SK-N-SH (cell line): ENCODE results near the gene WFDC2. TPM values are rescaled to one million over a fixed set of nuclear protein-coding genes. Genes with fewer than 3 reads are reported as not detected.

Experiments
- CTCF ChIA-PET: fragments of 300-600, 350-600 bp; formaldehyde crosslinking; extraction: SDS; loops from one replicate; lab custom pipeline; 2021; lab: Yijun Ruan, JAX
- POLR2A ChIA-PET: fragments of 350-600 bp; sonication (Branson Sonifier 250); formaldehyde crosslinking; extraction: SDS; loops from one replicate; lab custom pipeline; 2020; ENCODE audit warnings: antibody characterized with exemption, inconsistent platforms; lab: Yijun Ruan, JAX
- DNase-seq: peaks from one replicate; pipeline ENCODE4 v3.0.0; 2012
- H2AFZ ChIP-seq: fragments of 200-600 bp; sonication (generic); 2 replicates; pipeline ENCODE4 v1.8.1; 2016; ENCODE audit warnings: antibody characterized with exemption, mild to moderate bottlenecking, low read depth
- H3F3A ChIP-seq: fragments of 200-600 bp; sonication (generic); replicated peaks from 2 replicates; pipeline ENCODE3; 2016; ENCODE audit warnings: antibody characterized with exemption, mild to moderate bottlenecking; ENCODE audit not compliant: insufficient read depth
- H3K27ac ChIP-seq, 2 experiments: fragments of 200-500 bp in 1 of 2; fragments of 200-600 bp in 1 of 2; sonication (Bioruptor generic) in 1 of 2; sonication (generic), shearing (Covaris generic) in 1 of 2; 2 replicates each; pipeline versions ENCODE4 v1.5.1 to v1.6.1; 2014 to 2016; ENCODE audit warnings: low read depth in 2 of 2, inconsistent platforms in 1 of 2, low read length in 1 of 2, mild to moderate bottlenecking in 1 of 2, mixed read lengths in 1 of 2
- H3K27me3 ChIP-seq: fragments of 200-600 bp; sonication (generic), shearing (Covaris generic); 2 replicates; pipeline ENCODE4 v1.6.1; 2016; ENCODE audit warnings: mixed run types; ENCODE audit not compliant: insufficient read depth
- H3K36me3 ChIP-seq, 2 experiments: fragments of 200-500 bp in 1 of 2; fragments of 200-600 bp in 1 of 2; sonication (Bioruptor generic) in 1 of 2; sonication (generic) in 1 of 2; replicated peaks in 1 of 2; 2 replicates each; pipeline versions ENCODE3 to v1.5.1; 2014 to 2016; ENCODE audit warnings: low read length in 1 of 2, mild to moderate bottlenecking in 1 of 2; ENCODE audit not compliant: insufficient read depth in 2 of 2, control insufficient read depth in 1 of 2
- H3K4me1 ChIP-seq, 2 experiments: fragments of 200-500 bp in 1 of 2; fragments of 200-600 bp in 1 of 2; sonication (Bioruptor generic) in 1 of 2; sonication (generic), shearing (Covaris generic) in 1 of 2; 2 replicates each; pipeline versions ENCODE4 v1.5.1 to v1.6.1; 2014 to 2016; ENCODE audit warnings: low read depth in 1 of 2, low read length in 1 of 2, mixed run types in 1 of 2; ENCODE audit not compliant: insufficient read depth in 2 of 2, control insufficient read depth in 1 of 2
- H3K4me2 ChIP-seq: fragments of 200-600 bp; sonication (generic), shearing (Covaris generic); 2 replicates; pipeline ENCODE4 v1.6.1; 2017; ENCODE audit warnings: mixed run types
- H3K4me3 ChIP-seq, 2 experiments: fragments of 200-500 bp in 1 of 2; fragments of 200-600 bp in 1 of 2; sonication (Bioruptor generic) in 1 of 2; sonication (generic), shearing (Covaris generic) in 1 of 2; 2 replicates each; pipeline versions ENCODE4 v1.5.1 to v1.8.1; 2014 to 2016; ENCODE audit warnings: low read depth in 2 of 2, inconsistent platforms in 1 of 2, low read length in 1 of 2, mild to moderate bottlenecking in 1 of 2, mixed read lengths in 1 of 2, moderate library complexity in 1 of 2
- H3K79me2 ChIP-seq: fragments of 200-600 bp; sonication (generic); 2 replicates; pipeline ENCODE4 v1.8.1; 2017; ENCODE audit warnings: mild to moderate bottlenecking; ENCODE audit not compliant: insufficient read depth
- H3K9ac ChIP-seq: fragments of 200-600 bp; sonication (generic); 2 replicates; pipeline ENCODE4 v1.6.1; 2017; ENCODE audit warnings: mixed run types
- H3K9me2 ChIP-seq: fragments of 200-600 bp; sonication (generic); 2 replicates; pipeline ENCODE4 v1.6.1; 2017; ENCODE audit warnings: mixed run types
- H3K9me3 ChIP-seq: fragments of 200-600 bp; sonication (generic); 2 replicates; pipeline ENCODE4 v1.6.1; 2017; ENCODE audit warnings: mixed run types, mild to moderate bottlenecking, moderate library complexity
- H4K20me1 ChIP-seq: fragments of 200-600 bp; sonication (generic); 2 replicates; pipeline ENCODE4 v1.6.1; 2017; ENCODE audit warnings: mild to moderate bottlenecking, mixed run types; ENCODE audit not compliant: insufficient read depth
- EZH2phosphoT487 ChIP-seq: fragments of 200-600 bp; sonication (generic); IDR thresholded peaks from 2 replicates; pipeline ENCODE4 v1.6.1; 2017; ENCODE audit warnings: low read depth, mixed run types, mild to moderate bottlenecking, antibody characterized with exemption, moderate library complexity, borderline replicate concordance
- FOSL2 ChIP-seq: IDR thresholded peaks from 2 replicates; pipeline ENCODE4 v1.4.0; 2012; ENCODE audit warnings: low read depth, mild to moderate bottlenecking, moderate library complexity, borderline replicate concordance
- MEF2A ChIP-seq: IDR thresholded peaks from 2 replicates; pipeline ENCODE4 v1.4.0; 2012; ENCODE audit warnings: low read depth, borderline replicate concordance
- NFIC ChIP-seq: IDR thresholded peaks from 2 replicates; pipeline ENCODE4 v1.4.0; 2012; ENCODE audit warnings: borderline replicate concordance
- NRF1 ChIP-seq: IDR thresholded peaks from 2 replicates; pipeline ENCODE4 v1.6.1; 2012; ENCODE audit warnings: low read depth, mild to moderate bottlenecking, low read length
- RAD21 ChIP-seq: IDR thresholded peaks from 2 replicates; pipeline ENCODE4 v1.6.1; 2012; ENCODE audit warnings: mild to moderate bottlenecking, low read length
- RCOR1 ChIP-seq: fragments of 150-350 bp; IDR thresholded peaks from 2 replicates; pipeline ENCODE4 v1.6.1; 2017; ENCODE audit warnings: antibody characterized with exemption, low read length
- SMC3 ChIP-seq: IDR thresholded peaks from 2 replicates; pipeline ENCODE4 v1.6.1; 2012; ENCODE audit warnings: low read depth, low read length, improper control_type of control experiment
- TAF1 ChIP-seq: IDR thresholded peaks from 2 replicates; pipeline ENCODE4 v1.6.1; 2012; ENCODE audit warnings: low read depth, mild to moderate bottlenecking, low read length, moderate library complexity, borderline replicate concordance
- WGBS: methylation state at CpG from one replicate; pipeline ENCODE4 v1.1.6; 2017; ENCODE audit warnings: low lambda C conversion rate; 5-methylcytosine and 5-hydroxymethylcytosine counted together
- polyA plus RNA-seq, 3 experiments: library from polyadenylated mRNA; depleted of rRNA; stranded (reverse); fragments of >200 nt; gene quantifications; 2 replicates each; pipeline ENCODE4 v1.2.3, GENCODE V29; 2012
- TF ChIP-seq, protein P1 (sequence below): IDR thresholded peaks from 2 replicates; pipeline ENCODE4; 2012
- TF ChIP-seq, protein P2 (sequence below): IDR thresholded peaks from 2 replicates; pipeline ENCODE4 v1.4.0; 2012; ENCODE audit warnings: low read depth
- TF ChIP-seq, protein P3 (sequence below): fragments of 200-600 bp; sonication (generic); IDR thresholded peaks from 2 replicates; pipeline ENCODE4 v1.6.1; 2017; ENCODE audit warnings: antibody characterized with exemption, mild to moderate bottlenecking, moderate library complexity
- TF ChIP-seq, protein P4 (sequence below): IDR thresholded peaks from 2 replicates; pipeline ENCODE4 v1.4.0; 2012; ENCODE audit warnings: low read depth, borderline replicate concordance
- TF ChIP-seq, protein P5 (sequence below): IDR thresholded peaks from 2 replicates; pipeline ENCODE4 v1.6.1; 2012; ENCODE audit warnings: mild to moderate bottlenecking, low read depth, low read length, moderate library complexity
- TF ChIP-seq, protein P6 (sequence below): fragments of 150-350 bp; IDR thresholded peaks from 2 replicates; pipeline ENCODE4 v1.6.1; 2016; ENCODE audit warnings: mild to moderate bottlenecking, low read depth, low read length
- TF ChIP-seq, protein P7 (sequence below): IDR thresholded peaks from 2 replicates; pipeline ENCODE4 v1.4.0; 2012; ENCODE audit warnings: low read depth, borderline replicate concordance

Gene WFDC2
- polyA plus RNA-seq, 1 of the 3 experiments (the other 2 are of a cell fraction) = 0.21 TPM

DNA sequence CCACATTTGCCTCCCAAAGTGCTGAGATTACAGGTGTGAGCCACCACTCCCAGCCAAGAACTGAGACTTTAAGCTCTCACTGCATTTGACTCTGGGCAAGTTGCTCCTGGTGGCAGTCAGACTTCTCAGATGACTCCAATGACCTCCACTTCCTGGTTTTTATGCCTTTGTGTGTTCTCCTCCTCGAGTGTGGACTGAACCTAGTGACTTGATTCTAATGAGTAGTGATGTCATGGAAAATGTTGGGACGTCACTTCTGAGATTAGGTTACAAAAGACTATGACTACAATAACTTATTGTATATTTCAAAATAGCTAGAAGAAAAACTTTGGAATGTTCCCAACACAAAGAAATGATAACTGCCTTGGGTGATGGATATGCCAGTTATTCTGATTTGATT lies 33.9 kb downstream of the WFDC2 start:
- no peak overlapping the region for H3K27ac ChIP-seq
- TF ChIP-seq NFIC (no peak), NRF1 (no peak), SMC3 (no peak), TAF1 (no peak), EZH2phosphoT487 (no peak), MEF2A (no peak), FOSL2 (no peak), RAD21 (no peak)
- TF ChIP-seq, protein P1, sequence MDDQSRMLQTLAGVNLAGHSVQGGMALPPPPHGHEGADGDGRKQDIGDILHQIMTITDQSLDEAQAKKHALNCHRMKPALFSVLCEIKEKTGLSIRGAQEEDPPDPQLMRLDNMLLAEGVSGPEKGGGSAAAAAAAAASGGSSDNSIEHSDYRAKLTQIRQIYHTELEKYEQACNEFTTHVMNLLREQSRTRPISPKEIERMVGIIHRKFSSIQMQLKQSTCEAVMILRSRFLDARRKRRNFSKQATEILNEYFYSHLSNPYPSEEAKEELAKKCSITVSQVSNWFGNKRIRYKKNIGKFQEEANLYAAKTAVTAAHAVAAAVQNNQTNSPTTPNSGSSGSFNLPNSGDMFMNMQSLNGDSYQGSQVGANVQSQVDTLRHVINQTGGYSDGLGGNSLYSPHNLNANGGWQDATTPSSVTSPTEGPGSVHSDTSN = no peak
- TF ChIP-seq, protein P2, sequence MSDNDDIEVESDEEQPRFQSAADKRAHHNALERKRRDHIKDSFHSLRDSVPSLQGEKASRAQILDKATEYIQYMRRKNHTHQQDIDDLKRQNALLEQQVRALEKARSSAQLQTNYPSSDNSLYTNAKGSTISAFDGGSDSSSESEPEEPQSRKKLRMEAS = no peak
- TF ChIP-seq, protein P3, sequence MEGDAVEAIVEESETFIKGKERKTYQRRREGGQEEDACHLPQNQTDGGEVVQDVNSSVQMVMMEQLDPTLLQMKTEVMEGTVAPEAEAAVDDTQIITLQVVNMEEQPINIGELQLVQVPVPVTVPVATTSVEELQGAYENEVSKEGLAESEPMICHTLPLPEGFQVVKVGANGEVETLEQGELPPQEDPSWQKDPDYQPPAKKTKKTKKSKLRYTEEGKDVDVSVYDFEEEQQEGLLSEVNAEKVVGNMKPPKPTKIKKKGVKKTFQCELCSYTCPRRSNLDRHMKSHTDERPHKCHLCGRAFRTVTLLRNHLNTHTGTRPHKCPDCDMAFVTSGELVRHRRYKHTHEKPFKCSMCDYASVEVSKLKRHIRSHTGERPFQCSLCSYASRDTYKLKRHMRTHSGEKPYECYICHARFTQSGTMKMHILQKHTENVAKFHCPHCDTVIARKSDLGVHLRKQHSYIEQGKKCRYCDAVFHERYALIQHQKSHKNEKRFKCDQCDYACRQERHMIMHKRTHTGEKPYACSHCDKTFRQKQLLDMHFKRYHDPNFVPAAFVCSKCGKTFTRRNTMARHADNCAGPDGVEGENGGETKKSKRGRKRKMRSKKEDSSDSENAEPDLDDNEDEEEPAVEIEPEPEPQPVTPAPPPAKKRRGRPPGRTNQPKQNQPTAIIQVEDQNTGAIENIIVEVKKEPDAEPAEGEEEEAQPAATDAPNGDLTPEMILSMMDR = no peak
- TF ChIP-seq, protein P4, sequence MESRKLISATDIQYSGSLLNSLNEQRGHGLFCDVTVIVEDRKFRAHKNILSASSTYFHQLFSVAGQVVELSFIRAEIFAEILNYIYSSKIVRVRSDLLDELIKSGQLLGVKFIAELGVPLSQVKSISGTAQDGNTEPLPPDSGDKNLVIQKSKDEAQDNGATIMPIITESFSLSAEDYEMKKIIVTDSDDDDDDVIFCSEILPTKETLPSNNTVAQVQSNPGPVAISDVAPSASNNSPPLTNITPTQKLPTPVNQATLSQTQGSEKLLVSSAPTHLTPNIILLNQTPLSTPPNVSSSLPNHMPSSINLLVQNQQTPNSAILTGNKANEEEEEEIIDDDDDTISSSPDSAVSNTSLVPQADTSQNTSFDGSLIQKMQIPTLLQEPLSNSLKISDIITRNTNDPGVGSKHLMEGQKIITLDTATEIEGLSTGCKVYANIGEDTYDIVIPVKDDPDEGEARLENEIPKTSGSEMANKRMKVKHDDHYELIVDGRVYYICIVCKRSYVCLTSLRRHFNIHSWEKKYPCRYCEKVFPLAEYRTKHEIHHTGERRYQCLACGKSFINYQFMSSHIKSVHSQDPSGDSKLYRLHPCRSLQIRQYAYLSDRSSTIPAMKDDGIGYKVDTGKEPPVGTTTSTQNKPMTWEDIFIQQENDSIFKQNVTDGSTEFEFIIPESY = no peak
- no peak overlapping the region for H3K4me3 ChIP-seq
- no peaks in the 10 kb centered on the region for H3K9me2 ChIP-seq
- no peak overlapping the region for H2AFZ ChIP-seq
- peaks cover 6% of the 10 kb centered on the region for H3F3A ChIP-seq
- POLR2A ChIA-PET = no interaction called here
- H3K9ac ChIP-seq = no peak overlapping the region
- no peaks in the 10 kb centered on the region for H3K36me3 ChIP-seq
- H3K9me3 ChIP-seq = no peaks in the 10 kb centered on the region
- H3K4me2 ChIP-seq = no peak overlapping the region
- CTCF ChIA-PET = no interaction called here
- H3K27me3 ChIP-seq = peaks cover 10% of the 10 kb centered on the region; the same call in 1 of the 2 replicates
- H4K20me1 ChIP-seq = no peaks in the 10 kb centered on the region
- H3K79me2 ChIP-seq = no peaks in the 10 kb centered on the region
- DNase-seq = no peak
- no peaks in the 10 kb centered on the region for H3K4me1 ChIP-seq
- 14% methylated on average over 2 of the region's 2 CpGs for WGBS

DNA sequence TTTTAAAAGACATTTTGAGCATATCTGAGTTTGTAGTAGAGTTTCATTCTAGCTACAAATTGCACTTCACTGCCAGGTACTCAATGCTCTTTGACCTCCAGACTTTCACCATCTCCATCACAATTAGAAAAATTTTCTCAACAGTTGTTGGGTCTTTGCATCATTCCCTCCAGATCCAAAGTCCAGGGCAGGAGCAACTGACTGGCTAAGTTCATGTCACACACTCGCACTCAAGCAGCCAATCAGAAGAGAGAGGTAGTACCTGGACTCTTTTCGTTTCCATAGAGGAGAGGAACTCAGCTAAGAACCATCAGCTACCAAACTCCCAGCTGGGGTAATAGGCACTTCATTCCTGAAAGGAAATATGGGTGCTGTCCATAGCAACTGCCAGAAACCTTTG lies 36.8 kb downstream of the WFDC2 start:
- Histone ChIP-seq H3K79me2 (no peaks in the 10 kb centered on the region), H3K27ac (no peak overlapping the region), H3K9me2 (no peaks in the 10 kb centered on the region), H3K4me2 (no peak overlapping the region), H3F3A (peaks cover 6% of the 10 kb centered on the region), H3K9me3 (no peaks in the 10 kb centered on the region), H3K4me3 (no peak overlapping the region), H3K36me3 (no peaks in the 10 kb centered on the region), H3K4me1 (no peaks in the 10 kb centered on the region), H3K27me3 (no peaks in the 10 kb centered on the region; the same call in 1 of the 2 replicates), H2AFZ (no peak overlapping the region), H3K9ac (no peak overlapping the region), H4K20me1 (no peaks in the 10 kb centered on the region)
- 53% methylated on average over 2 of the region's 2 CpGs for WGBS
- ChIA-PET CTCF (interaction anchor here (0.9 kb wide), 1 partner anchor 20 kb away, joined by 3 read pairs; no protein-coding TSS in a partner anchor), POLR2A (no interaction called here)
- TF ChIP-seq RCOR1 (no peak), FOSL2 (no peak), TAF1 (no peak)
- TF ChIP-seq, protein P5, sequence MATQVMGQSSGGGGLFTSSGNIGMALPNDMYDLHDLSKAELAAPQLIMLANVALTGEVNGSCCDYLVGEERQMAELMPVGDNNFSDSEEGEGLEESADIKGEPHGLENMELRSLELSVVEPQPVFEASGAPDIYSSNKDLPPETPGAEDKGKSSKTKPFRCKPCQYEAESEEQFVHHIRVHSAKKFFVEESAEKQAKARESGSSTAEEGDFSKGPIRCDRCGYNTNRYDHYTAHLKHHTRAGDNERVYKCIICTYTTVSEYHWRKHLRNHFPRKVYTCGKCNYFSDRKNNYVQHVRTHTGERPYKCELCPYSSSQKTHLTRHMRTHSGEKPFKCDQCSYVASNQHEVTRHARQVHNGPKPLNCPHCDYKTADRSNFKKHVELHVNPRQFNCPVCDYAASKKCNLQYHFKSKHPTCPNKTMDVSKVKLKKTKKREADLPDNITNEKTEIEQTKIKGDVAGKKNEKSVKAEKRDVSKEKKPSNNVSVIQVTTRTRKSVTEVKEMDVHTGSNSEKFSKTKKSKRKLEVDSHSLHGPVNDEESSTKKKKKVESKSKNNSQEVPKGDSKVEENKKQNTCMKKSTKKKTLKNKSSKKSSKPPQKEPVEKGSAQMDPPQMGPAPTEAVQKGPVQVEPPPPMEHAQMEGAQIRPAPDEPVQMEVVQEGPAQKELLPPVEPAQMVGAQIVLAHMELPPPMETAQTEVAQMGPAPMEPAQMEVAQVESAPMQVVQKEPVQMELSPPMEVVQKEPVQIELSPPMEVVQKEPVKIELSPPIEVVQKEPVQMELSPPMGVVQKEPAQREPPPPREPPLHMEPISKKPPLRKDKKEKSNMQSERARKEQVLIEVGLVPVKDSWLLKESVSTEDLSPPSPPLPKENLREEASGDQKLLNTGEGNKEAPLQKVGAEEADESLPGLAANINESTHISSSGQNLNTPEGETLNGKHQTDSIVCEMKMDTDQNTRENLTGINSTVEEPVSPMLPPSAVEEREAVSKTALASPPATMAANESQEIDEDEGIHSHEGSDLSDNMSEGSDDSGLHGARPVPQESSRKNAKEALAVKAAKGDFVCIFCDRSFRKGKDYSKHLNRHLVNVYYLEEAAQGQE = no peak
- TF ChIP-seq, protein P6, sequence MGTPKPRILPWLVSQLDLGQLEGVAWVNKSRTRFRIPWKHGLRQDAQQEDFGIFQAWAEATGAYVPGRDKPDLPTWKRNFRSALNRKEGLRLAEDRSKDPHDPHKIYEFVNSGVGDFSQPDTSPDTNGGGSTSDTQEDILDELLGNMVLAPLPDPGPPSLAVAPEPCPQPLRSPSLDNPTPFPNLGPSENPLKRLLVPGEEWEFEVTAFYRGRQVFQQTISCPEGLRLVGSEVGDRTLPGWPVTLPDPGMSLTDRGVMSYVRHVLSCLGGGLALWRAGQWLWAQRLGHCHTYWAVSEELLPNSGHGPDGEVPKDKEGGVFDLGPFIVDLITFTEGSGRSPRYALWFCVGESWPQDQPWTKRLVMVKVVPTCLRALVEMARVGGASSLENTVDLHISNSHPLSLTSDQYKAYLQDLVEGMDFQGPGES = no peak
- TF ChIP-seq, protein P7, sequence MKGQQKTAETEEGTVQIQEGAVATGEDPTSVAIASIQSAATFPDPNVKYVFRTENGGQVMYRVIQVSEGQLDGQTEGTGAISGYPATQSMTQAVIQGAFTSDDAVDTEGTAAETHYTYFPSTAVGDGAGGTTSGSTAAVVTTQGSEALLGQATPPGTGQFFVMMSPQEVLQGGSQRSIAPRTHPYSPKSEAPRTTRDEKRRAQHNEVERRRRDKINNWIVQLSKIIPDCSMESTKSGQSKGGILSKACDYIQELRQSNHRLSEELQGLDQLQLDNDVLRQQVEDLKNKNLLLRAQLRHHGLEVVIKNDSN = no peak
- DNase-seq = no peak
